ENCODE measurements around the gene FBXL17. TPM values are rescaled to one million over a fixed set of nuclear protein-coding genes. Genes with fewer than 3 reads are reported as not detected.
A peak's percentile ranks its signal among the peaks of the same experiment; 100 is the strongest.

The FBXL17 gene
- total and polyA plus RNA-seq, 2 of the 13 experiments (the other 11 are each of a cell fraction or from before 2014, with no cell fraction given), result 3.0 to 7.9 TPM

DNA sequence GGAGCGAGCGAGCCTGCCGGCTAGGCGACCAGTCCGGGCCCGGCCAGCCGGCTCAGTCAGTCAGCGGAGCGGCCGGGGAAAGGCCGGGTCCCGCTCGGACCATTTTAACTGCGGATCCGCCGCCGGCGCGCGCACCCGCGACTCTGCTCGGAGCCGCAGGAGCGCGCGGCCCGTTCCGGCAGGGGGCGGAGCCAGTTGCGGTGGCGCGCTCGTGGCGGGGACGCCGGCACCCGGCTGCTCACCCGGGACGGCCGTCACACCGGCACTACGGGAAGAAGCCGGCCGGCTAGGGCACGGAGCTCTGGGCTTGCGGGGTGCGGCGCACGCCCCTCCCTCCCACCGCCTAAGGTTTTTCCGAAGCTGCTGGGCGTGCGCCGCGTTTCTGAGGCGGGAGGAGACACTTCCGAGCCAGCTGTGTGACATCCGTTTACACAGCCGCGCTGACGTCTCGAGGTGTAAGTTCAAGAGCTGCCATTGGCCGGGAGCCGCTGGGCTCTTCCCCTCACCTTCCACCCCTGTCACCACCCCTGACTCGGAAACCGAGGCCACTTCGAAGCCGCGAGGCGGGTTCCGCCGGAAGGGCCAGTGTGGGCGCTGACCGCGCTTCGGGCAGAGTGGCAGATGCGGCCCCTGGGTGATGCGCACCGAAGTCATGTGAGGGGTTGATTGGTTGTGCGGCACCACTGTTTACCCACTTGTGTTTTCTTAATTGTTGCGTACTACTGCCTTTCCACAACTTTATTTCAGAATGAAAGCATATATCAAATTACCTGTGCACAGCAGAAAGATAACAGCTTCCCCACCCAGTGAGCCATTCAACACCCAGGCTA, at the start of gene FBXL17 (continued):
- TF ChIP-seq, protein P1, sequence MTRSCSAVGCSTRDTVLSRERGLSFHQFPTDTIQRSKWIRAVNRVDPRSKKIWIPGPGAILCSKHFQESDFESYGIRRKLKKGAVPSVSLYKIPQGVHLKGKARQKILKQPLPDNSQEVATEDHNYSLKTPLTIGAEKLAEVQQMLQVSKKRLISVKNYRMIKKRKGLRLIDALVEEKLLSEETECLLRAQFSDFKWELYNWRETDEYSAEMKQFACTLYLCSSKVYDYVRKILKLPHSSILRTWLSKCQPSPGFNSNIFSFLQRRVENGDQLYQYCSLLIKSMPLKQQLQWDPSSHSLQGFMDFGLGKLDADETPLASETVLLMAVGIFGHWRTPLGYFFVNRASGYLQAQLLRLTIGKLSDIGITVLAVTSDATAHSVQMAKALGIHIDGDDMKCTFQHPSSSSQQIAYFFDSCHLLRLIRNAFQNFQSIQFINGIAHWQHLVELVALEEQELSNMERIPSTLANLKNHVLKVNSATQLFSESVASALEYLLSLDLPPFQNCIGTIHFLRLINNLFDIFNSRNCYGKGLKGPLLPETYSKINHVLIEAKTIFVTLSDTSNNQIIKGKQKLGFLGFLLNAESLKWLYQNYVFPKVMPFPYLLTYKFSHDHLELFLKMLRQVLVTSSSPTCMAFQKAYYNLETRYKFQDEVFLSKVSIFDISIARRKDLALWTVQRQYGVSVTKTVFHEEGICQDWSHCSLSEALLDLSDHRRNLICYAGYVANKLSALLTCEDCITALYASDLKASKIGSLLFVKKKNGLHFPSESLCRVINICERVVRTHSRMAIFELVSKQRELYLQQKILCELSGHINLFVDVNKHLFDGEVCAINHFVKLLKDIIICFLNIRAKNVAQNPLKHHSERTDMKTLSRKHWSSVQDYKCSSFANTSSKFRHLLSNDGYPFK (CRISPR knock-in tag; IDR thresholded peaks at IDR 0.05; ENCODE audit: borderline replicate concordance), result peak; percentile 85; the same call in 1 of the 2 replicates
- no peak; the same call in none of the 2 replicates for TF ChIP-seq SMAD3 (CRISPR knock-in tag; IDR thresholded peaks at IDR 0.05)
- no peak for TF ChIP-seq SYNCRIP (IDR thresholded peaks at IDR 0.05; ENCODE audit: insufficient read depth, low read depth, low read length)
- TF ChIP-seq POLR2AphosphoS5 (IDR thresholded peaks at IDR 0.05; ENCODE audit: low read depth, low read length), result peak; percentile 81
- TF ChIP-seq, protein P2, sequence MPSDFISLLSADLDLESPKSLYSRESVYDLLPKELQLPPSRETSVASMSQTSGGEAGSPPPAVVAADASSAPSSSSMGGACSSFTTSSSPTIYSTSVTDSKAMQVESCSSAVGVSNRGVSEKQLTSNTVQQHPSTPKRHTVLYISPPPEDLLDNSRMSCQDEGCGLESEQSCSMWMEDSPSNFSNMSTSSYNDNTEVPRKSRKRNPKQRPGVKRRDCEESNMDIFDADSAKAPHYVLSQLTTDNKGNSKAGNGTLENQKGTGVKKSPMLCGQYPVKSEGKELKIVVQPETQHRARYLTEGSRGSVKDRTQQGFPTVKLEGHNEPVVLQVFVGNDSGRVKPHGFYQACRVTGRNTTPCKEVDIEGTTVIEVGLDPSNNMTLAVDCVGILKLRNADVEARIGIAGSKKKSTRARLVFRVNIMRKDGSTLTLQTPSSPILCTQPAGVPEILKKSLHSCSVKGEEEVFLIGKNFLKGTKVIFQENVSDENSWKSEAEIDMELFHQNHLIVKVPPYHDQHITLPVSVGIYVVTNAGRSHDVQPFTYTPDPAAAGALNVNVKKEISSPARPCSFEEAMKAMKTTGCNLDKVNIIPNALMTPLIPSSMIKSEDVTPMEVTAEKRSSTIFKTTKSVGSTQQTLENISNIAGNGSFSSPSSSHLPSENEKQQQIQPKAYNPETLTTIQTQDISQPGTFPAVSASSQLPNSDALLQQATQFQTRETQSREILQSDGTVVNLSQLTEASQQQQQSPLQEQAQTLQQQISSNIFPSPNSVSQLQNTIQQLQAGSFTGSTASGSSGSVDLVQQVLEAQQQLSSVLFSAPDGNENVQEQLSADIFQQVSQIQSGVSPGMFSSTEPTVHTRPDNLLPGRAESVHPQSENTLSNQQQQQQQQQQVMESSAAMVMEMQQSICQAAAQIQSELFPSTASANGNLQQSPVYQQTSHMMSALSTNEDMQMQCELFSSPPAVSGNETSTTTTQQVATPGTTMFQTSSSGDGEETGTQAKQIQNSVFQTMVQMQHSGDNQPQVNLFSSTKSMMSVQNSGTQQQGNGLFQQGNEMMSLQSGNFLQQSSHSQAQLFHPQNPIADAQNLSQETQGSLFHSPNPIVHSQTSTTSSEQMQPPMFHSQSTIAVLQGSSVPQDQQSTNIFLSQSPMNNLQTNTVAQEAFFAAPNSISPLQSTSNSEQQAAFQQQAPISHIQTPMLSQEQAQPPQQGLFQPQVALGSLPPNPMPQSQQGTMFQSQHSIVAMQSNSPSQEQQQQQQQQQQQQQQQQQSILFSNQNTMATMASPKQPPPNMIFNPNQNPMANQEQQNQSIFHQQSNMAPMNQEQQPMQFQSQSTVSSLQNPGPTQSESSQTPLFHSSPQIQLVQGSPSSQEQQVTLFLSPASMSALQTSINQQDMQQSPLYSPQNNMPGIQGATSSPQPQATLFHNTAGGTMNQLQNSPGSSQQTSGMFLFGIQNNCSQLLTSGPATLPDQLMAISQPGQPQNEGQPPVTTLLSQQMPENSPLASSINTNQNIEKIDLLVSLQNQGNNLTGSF (CRISPR knock-in tag; IDR thresholded peaks at IDR 0.05), result peak; percentile 83
- peak; percentile 97 for TF ChIP-seq AKAP8 (CRISPR knock-in tag; IDR thresholded peaks at IDR 0.05)
- TF ChIP-seq, protein P3, sequence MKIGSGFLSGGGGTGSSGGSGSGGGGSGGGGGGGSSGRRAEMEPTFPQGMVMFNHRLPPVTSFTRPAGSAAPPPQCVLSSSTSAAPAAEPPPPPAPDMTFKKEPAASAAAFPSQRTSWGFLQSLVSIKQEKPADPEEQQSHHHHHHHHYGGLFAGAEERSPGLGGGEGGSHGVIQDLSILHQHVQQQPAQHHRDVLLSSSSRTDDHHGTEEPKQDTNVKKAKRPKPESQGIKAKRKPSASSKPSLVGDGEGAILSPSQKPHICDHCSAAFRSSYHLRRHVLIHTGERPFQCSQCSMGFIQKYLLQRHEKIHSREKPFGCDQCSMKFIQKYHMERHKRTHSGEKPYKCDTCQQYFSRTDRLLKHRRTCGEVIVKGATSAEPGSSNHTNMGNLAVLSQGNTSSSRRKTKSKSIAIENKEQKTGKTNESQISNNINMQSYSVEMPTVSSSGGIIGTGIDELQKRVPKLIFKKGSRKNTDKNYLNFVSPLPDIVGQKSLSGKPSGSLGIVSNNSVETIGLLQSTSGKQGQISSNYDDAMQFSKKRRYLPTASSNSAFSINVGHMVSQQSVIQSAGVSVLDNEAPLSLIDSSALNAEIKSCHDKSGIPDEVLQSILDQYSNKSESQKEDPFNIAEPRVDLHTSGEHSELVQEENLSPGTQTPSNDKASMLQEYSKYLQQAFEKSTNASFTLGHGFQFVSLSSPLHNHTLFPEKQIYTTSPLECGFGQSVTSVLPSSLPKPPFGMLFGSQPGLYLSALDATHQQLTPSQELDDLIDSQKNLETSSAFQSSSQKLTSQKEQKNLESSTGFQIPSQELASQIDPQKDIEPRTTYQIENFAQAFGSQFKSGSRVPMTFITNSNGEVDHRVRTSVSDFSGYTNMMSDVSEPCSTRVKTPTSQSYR (CRISPR knock-in tag; IDR thresholded peaks at IDR 0.05; ENCODE audit: borderline replicate concordance), result peak; percentile 52; the same call in 1 of the 2 replicates
- TF ChIP-seq POGZ (CRISPR knock-in tag; IDR thresholded peaks at IDR 0.05), result peak; percentile 86
- TF ChIP-seq ZSCAN9 (CRISPR knock-in tag; IDR thresholded peaks at IDR 0.05; ENCODE audit: borderline replicate concordance), result peak; percentile 88
- TF ChIP-seq ZNF3 (CRISPR knock-in tag; IDR thresholded peaks at IDR 0.05), result no peak
- no peak for TF ChIP-seq GTF2F1 (IDR thresholded peaks at IDR 0.05; ENCODE audit: low read length)
- TF ChIP-seq CC2D1A (CRISPR knock-in tag; IDR thresholded peaks at IDR 0.05), result no peak
- peak; percentile 39; the same call in 1 of the 2 replicates for TF ChIP-seq HNF4A (CRISPR knock-in tag; IDR thresholded peaks at IDR 0.05)
- TF ChIP-seq RFXANK (CRISPR knock-in tag; IDR thresholded peaks at IDR 0.05), result 0 out of 2 replicates have a peak, but pooled peaks have one; percentile 64
- TF ChIP-seq EP300 (IDR thresholded peaks at IDR 0.05; ENCODE audit: low read depth in 2 of 2, low read length in 2 of 2), result peak in 1 of 2 experiments; percentile 90; a peak in 2 of 4 replicates
- peak; percentile 50; the same call in 1 of the 2 replicates for TF ChIP-seq EP300 (CRISPR knock-in tag; IDR thresholded peaks at IDR 0.05; ENCODE audit: borderline replicate concordance)
